HK-2 (cell line): ENCODE data around the gene NR2E1.

Source experiments
- DNase-seq: peaks from one replicate; pipeline ENCODE4 v3.0.0-alpha.2; 2018; ENCODE audit not compliant: unreplicated experiment

Gene NR2E1

GRCh38 chr6:108171291-108171917 lies 5.6 kb downstream of the NR2E1 start:
- no peak for DNase-seq

GRCh38 chr6:108171918-108172516 lies 6.2 kb downstream of the NR2E1 start:
- DNase-seq = no peak

- DNase-seq = no peak
These were observed 8.8 kb downstream of the NR2E1 start for GRCh38 chr6:108174371-108175175.

- DNase-seq = no peak
These were observed 9.4 kb downstream of the NR2E1 start for GRCh38 chr6:108175176-108175591.

GRCh38 chr6:108175592-108176279 lies 9.9 kb downstream of the NR2E1 start:
- DNase-seq = no peak

- no peak for DNase-seq
These were observed 10.7 kb downstream of the NR2E1 start for GRCh38 chr6:108176281-108177089.

- no peak for DNase-seq
These were observed 13.9 kb downstream of the NR2E1 start for GRCh38 chr6:108179741-108180140.

GRCh38 chr6:108180266-108180665 lies 14.4 kb downstream of the NR2E1 start:
- no peak for DNase-seq

- no peak for DNase-seq
These were observed 15.0 kb downstream of the NR2E1 start for GRCh38 chr6:108180776-108181175.

- DNase-seq = no peak
These were observed 20.4 kb downstream of the NR2E1 start for GRCh38 chr6:108186226-108186625.

GRCh38 chr6:108187519-108187918 lies 21.7 kb downstream of the NR2E1 start:
- DNase-seq = no peak

GRCh38 chr6:108193131-108193530 lies 27.3 kb downstream of the NR2E1 start:
- no peak for DNase-seq

GRCh38 chr6:108193835-108194234 lies 28.0 kb downstream of the NR2E1 start:
- no peak for DNase-seq

GRCh38 chr6:108194503-108194902 lies 28.7 kb downstream of the NR2E1 start:
- DNase-seq = no peak

- DNase-seq = no peak
These were observed 29.4 kb downstream of the NR2E1 start for GRCh38 chr6:108195209-108195608.

- DNase-seq = no peak
These were observed 33.1 kb downstream of the NR2E1 start for GRCh38 chr6:108198761-108199498.

- no peak for DNase-seq
These were observed 34.4 kb downstream of the NR2E1 start for GRCh38 chr6:108200186-108200585.

GRCh38 chr6:108200631-108201030 lies 34.8 kb downstream of the NR2E1 start:
- no peak for DNase-seq

- no peak for DNase-seq
These were observed 37.6 kb downstream of the NR2E1 start for GRCh38 chr6:108203189-108204112.

- DNase-seq = no peak
These were observed 41.2 kb downstream of the NR2E1 start for GRCh38 chr6:108207013-108207412.
